ENCODE measurements around the gene RARG. TPM values are rescaled to one million over a fixed set of nuclear protein-coding genes. Genes with fewer than 3 reads are reported as not detected.

The RARG gene
- total and polyA plus RNA-seq, 8 donors, result 38.2 to 62.5 (median 46.7) TPM

DNA sequence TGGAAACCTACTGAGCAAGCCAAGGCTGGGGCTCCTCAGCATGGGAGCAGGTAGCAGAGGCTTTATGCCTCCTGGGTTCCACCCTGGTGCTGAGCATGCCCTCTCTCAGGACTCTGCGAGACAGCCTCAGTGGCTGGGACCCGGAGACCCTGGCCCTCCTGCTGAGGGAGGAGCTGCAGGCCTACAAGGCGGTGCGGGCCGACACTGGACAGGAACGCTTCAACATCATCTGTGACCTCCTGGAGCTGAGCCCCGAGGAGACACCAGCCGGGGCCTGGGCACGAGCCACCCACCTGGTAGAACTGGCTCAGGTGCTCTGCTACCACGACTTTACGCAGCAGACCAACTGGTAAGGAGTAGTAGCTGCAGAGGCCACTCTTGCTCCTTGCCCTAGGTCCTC lies 44.5 kb upstream of the RARG start:
- peak in 1 of 4 donors; percentile 66 for DNase-seq
- H3K27ac ChIP-seq, result no peak overlapping the region
- H3K27me3 ChIP-seq, result no peaks in the 10 kb centered on the region
- no peak for ATAC-seq
- H3K9me3 ChIP-seq, result no peaks in the 10 kb centered on the region
- TF ChIP-seq CTCF (IDR thresholded peaks at IDR 0.05), result no peak
- peaks cover 0 to 13% of the 10 kb centered on the region in 2 donors for H3K36me3 ChIP-seq
- intact Hi-C loops (cut with DNase I), result no loop called here
- H3K4me3 ChIP-seq, result no peak overlapping the region
- H3K4me1 ChIP-seq, result no peaks in the 10 kb centered on the region

- intact Hi-C loops (cut with DNase I), result no loop called here
- H3K4me1 ChIP-seq, result peaks cover 0 to 6% of the 10 kb centered on the region in 2 donors
- ATAC-seq (no peak), DNase-seq (peak in 1 of 4 donors; percentile 6)
- H3K9me3 ChIP-seq, result no peaks in the 10 kb centered on the region
- no peak for TF ChIP-seq CTCF (IDR thresholded peaks at IDR 0.05)
- peaks cover 0 to 11% of the 10 kb centered on the region in 2 donors for H3K36me3 ChIP-seq
- H3K27ac ChIP-seq, result no peak overlapping the region
- H3K27me3 ChIP-seq, result no peaks in the 10 kb centered on the region
- no peak overlapping the region for H3K4me3 ChIP-seq
These were observed 42.4 kb upstream of the RARG start for GRCh38 chr12:53274445-53274844.

GRCh38 chr12:53268630-53269562 lies 36.9 kb upstream of the RARG start:
- TF ChIP-seq CTCF (IDR thresholded peaks at IDR 0.05), result no peak
- Histone ChIP-seq H3K36me3 (no peaks in the 10 kb centered on the region), H3K27ac (no peak overlapping the region), H3K4me3 (peak overlapping the region; percentile 52 to 75), H3K4me1 (peaks cover 9 to 29% of the 10 kb centered on the region in 2 donors), H3K9me3 (no peaks in the 10 kb centered on the region), H3K27me3 (no peaks in the 10 kb centered on the region)
- DNase-seq (peak in 1 of 4 donors; percentile 61), ATAC-seq (peak; percentile 4)
- intact Hi-C loops (cut with DNase I), result no loop called here

DNA sequence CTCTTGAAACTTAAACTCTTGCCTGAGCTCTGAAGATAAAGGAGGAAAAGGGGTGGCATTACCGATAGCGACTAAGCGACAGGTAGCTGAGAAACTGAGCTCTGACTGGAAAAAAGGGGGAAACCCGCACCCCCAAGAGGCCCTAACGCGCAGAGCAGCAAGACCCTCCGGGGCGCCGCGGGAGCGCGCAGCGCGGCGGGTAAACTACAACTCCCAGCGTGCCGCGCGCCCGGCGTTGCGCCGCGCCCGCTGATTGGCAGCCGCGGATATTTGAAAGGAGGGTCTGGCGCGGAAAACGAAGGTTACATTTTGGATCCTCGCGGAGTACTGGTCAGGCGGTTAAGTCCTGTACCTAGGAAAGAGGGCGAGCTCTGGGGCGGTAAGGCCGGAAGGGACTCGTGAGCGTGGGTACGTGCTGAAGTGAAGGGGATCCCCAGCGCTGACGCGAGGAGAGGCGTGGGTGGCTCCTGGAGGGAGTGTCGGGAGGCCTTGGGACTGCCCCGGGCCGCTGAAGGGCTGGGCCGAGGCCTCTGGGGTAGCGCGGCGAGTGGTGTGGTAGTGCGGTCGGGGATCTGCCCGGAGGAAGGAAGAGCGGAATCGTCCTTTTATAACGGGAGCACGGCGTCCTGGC lies 36.1 kb upstream of the RARG start, which contains the start of gene ESPL1:
Gene ESPL1, plus strand, starts transcription at position 301 of the 631 bp plus-strand sequence. CDS start 468 bp downstream, outside the sequence.
- TF ChIP-seq CTCF (IDR thresholded peaks at IDR 0.05), result peak; percentile 17 to 35
- intact Hi-C loops (cut with DNase I), result no loop called here
- no peaks in the 10 kb centered on the region for H3K36me3 ChIP-seq
- no peaks in the 10 kb centered on the region for H3K9me3 ChIP-seq
- ATAC-seq, result peak; percentile 94
- no peaks in the 10 kb centered on the region for H3K27me3 ChIP-seq
- H3K4me3 ChIP-seq, result peak within 1 kb of the TSS; percentile 52 to 75
- peak within 1 kb of the TSS; percentile 33 to 74 for H3K27ac ChIP-seq
- peak; percentile 82 to 91 (median 88) for DNase-seq
- H3K4me1 ChIP-seq, result peaks cover 9 to 29% of the 10 kb centered on the region in 2 donors

All from left lung (tissue), 10 donors.